ENCODE results near the gene SSR1. TPM values are rescaled to one million over a fixed set of nuclear protein-coding genes. Genes with fewer than 3 reads are reported as not detected.
A peak's percentile ranks its signal among the peaks of the same experiment; 100 is the strongest.
"Not testable (repeated sequence)": the region's sequence is repeated elsewhere in the genome, so short reads cannot be mapped to it uniquely, and the experiment has no call there.

The SSR1 gene
- total RNA-seq: 100 to 1,000 TPM in 2 of 6 experiments, 10 to 100 TPM in 4; 60.8 to 110 (median 90.5) TPM
- long read RNA-seq, full-length matches to known transcripts: 14 of 16 reads
- long read RNA-seq, partial matches to known transcripts: 1 of 16 reads
- long read RNA-seq, other reads (novel, unspliced or antisense): 1 of 16 reads

- H3K27ac ChIP-seq: peak within 1 kb of the TSS; percentile 86 to 96 (median 93)
- peaks cover 0 to 21% (median 7%) of the 10 kb centered on the region in 4 donors for H3K36me3 ChIP-seq
- intact Hi-C loops (cut with DNase I): no loop called here
- ATAC-seq (peak; percentile 99 to 100 (median 100)), DNase-seq (peak; percentile 98 to 99 (median 99))
- H3K4me1 ChIP-seq: peaks cover 0 to 23% (median 10%) of the 10 kb centered on the region in 4 donors
- H3K27me3 ChIP-seq: no peaks in the 10 kb centered on the region
- WGBS (ENCODE audit: insufficient coverage, low coverage, low lambda C conversion rate, missing lambda C conversion rate): 0% methylated on average over 10 of the region's 83 CpGs
- H3K9me3 ChIP-seq: no peaks in the 10 kb centered on the region
- H3K4me3 ChIP-seq: peak within 1 kb of the TSS; percentile 99 to 100 (median 100)
- peak; percentile 89 for TF ChIP-seq POLR2A (IDR thresholded peaks at IDR 0.05)
- no peak for TF ChIP-seq CTCF (IDR thresholded peaks at IDR 0.05)
Observed at GRCh38 chr6:7312616-7313504, at the start of gene SSR1. SSR1 (minus strand) TSS chr6:7313199; CDS start chr6:7313120, 79 bp downstream.

DNA sequence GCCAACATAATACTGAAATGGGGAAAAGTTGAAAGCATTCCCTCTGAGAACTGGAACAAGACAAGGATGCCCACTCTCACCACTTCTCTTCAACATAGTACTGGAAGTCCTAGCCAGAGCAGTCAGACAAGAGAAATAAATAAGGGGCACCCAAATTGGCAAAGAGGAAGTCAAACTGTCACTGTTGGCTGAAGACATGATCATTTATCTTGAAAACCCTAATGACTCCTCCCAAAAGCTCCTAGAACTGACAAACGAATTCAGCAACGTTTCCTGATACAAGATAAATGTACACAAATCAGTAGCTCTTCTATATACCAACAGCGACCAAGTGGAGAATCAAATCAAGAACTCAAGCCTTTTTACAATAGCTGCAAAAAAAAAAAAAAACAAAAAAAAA lies 38.9 kb upstream of the SSR1 start:
- ATAC-seq; H3K27me3 ChIP-seq; H3K27ac ChIP-seq; intact Hi-C loops (cut with DNase I); H3K9me3 ChIP-seq; DNase-seq; H3K4me1 ChIP-seq; H3K36me3 ChIP-seq; H3K4me3 ChIP-seq: not testable (repeated sequence)
- 19% methylated on average over 2 of the region's 3 CpGs for WGBS (ENCODE audit: insufficient coverage, low coverage, low lambda C conversion rate, missing lambda C conversion rate)

DNA sequence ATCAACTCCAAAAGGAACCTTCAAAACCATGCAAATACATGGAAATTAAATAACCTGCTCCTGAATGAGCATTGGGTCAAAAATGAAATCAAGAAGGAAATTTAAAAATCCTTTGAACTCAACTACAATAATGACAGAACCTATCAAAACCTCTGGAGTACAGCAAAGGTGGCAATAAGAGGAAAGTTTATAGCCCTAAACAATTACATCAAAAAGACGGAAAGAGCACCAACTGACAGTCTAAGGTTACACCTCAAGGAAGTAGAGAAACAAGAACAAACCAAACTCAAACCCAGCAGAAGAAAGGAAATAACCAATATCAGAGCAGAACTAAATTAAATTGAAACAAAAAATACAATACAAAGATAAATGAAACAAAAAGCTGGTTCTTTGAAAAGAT lies 37.6 kb upstream of the SSR1 start:
- H3K36me3 ChIP-seq; H3K4me3 ChIP-seq; DNase-seq; H3K4me1 ChIP-seq; H3K9me3 ChIP-seq; intact Hi-C loops (cut with DNase I); H3K27ac ChIP-seq; H3K27me3 ChIP-seq; ATAC-seq: not testable (repeated sequence)
- 100% methylated on average over 1 of the region's 1 CpG for WGBS (ENCODE audit: insufficient coverage, low coverage, low lambda C conversion rate, missing lambda C conversion rate)

DNA sequence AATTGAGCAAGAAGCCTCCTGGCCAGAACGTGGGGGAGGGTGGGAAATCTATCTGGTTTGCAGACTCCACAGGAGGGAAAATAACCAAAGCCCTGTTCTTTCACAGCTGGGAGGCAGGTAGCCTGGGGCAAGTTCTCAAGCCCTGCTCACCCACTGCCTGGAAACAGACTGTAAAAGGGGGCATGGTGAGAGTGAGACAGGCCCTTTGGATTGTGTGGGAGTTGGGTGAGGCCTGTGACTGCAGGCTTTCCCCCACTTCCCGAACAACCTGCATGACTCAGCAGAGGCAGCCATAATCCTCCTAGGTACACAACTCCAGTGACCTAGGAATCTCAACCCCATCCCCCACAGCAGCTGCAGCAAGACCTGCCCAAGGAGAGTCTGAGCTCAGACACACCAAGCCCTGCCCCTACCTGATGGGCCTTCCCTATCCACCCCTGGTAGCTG lies 34.6 kb upstream of the SSR1 start:
- DNase-seq; H3K27me3 ChIP-seq; H3K4me3 ChIP-seq; intact Hi-C loops (cut with DNase I); H3K36me3 ChIP-seq; ATAC-seq; H3K4me1 ChIP-seq; H3K27ac ChIP-seq; H3K9me3 ChIP-seq: not testable (repeated sequence)
- no CpG with 5 or more reads among the region's 2 CpGs for WGBS (ENCODE audit: insufficient coverage, low coverage, low lambda C conversion rate, missing lambda C conversion rate)

- 66% methylated on average over 8 of the region's 10 CpGs for WGBS (ENCODE audit: insufficient coverage, low coverage, low lambda C conversion rate, missing lambda C conversion rate)
- DNase-seq; H3K4me3 ChIP-seq; H3K4me1 ChIP-seq; H3K27me3 ChIP-seq; H3K27ac ChIP-seq; H3K36me3 ChIP-seq; intact Hi-C loops (cut with DNase I); H3K9me3 ChIP-seq; ATAC-seq: not testable (repeated sequence)
Observed at GRCh38 chr6:7344773-7345450, 31.9 kb upstream of the SSR1 start.

GRCh38 chr6:7343546-7344475 lies 30.8 kb upstream of the SSR1 start:
- H3K27ac ChIP-seq: no peak overlapping the region
- ATAC-seq (no peak), DNase-seq (no peak)
- H3K9me3 ChIP-seq: no peaks in the 10 kb centered on the region
- intact Hi-C loops (cut with DNase I): no loop called here
- WGBS (ENCODE audit: insufficient coverage, low coverage, low lambda C conversion rate, missing lambda C conversion rate): 78% methylated on average over 4 of the region's 29 CpGs
- no peak overlapping the region for H3K4me3 ChIP-seq
- TF ChIP-seq CTCF (IDR thresholded peaks at IDR 0.05): no peak
- TF ChIP-seq POLR2A (IDR thresholded peaks at IDR 0.05): no peak
- H3K4me1 ChIP-seq: no peaks in the 10 kb centered on the region
- no peaks in the 10 kb centered on the region for H3K36me3 ChIP-seq
- no peaks in the 10 kb centered on the region for H3K27me3 ChIP-seq

All from right lobe of liver (tissue), 6 donors.